IMR-90 (cell line): ENCODE results near the gene FADS6. TPM values are rescaled to one million over a fixed set of nuclear protein-coding genes. Genes with fewer than 3 reads are reported as not detected.

Experiments used
- ATAC-seq: fragments of 200-7000 bp; cut with Tn5 transposase; 2 replicates; pipeline ENCODE4 v1.9.1; 2020; ENCODE audit warnings: low read depth, mild to moderate bottlenecking, moderate library complexity
- BruUV-seq: library from RNA; stranded (reverse); fragments of 400-500 nt; replicated peaks from 2 replicates; lab custom pipeline; 2021; lab: Mats Ljungman, UMichigan
- CTCF ChIA-PET: fragments of 300-600 bp; formaldehyde crosslinking; extraction: SDS; loops from one replicate; lab custom pipeline; 2021; ENCODE audit warnings: antibody characterized with exemption; lab: Yijun Ruan, JAX
- POLR2A ChIA-PET: fragments of 300-600 bp; sonication (Branson Sonifier 250); formaldehyde crosslinking; loops from one replicate; lab custom pipeline; 2022; ENCODE audit warnings: antibody characterized with exemption; ENCODE audit not compliant: unreplicated experiment; lab: Charles Lee
- DNase-seq: peaks from one replicate; pipeline ENCODE4 v3.0.0; 2013
- H2AFZ ChIP-seq: replicated peaks from 2 replicates; pipeline ENCODE3; 2013; ENCODE audit warnings: low read length, mild to moderate bottlenecking; ENCODE audit not compliant: poor library complexity
- H2AK5ac ChIP-seq: 2 replicates; pipeline ENCODE4 v1.6.1; 2013; ENCODE audit warnings: low read depth, low read length, inconsistent platforms
- H2AK9ac ChIP-seq: replicated peaks from 2 replicates; pipeline ENCODE3; 2013; ENCODE audit warnings: mild to moderate bottlenecking, low read depth, low read length, moderate library complexity; ENCODE audit not compliant: poor library complexity
- H2BK120ac ChIP-seq: 2 replicates; pipeline ENCODE4 v1.6.1; 2013; ENCODE audit warnings: low read depth, low read length, inconsistent platforms
- H2BK15ac ChIP-seq: 3 replicates; pipeline ENCODE4 v1.6.1; 2013; ENCODE audit warnings: low read depth, low read length, inconsistent platforms
- H2BK20ac ChIP-seq: 2 replicates; pipeline ENCODE4 v1.6.1; 2013; ENCODE audit warnings: low read depth, mild to moderate bottlenecking, inconsistent platforms, low read length, moderate library complexity
- H2BK5ac ChIP-seq: 2 replicates; pipeline ENCODE4 v1.6.1; 2013; ENCODE audit warnings: mild to moderate bottlenecking, low read depth, low read length, inconsistent platforms; ENCODE audit not compliant: poor library complexity, severe bottlenecking
- H3K14ac ChIP-seq: replicated peaks from 2 replicates; pipeline ENCODE4 v1.6.1; 2013; ENCODE audit warnings: low read depth, low read length, inconsistent platforms
- H3K18ac ChIP-seq: 2 replicates; pipeline ENCODE4 v1.6.1; 2013; ENCODE audit warnings: low read depth, low read length, control low read depth
- H3K23ac ChIP-seq: 2 replicates; pipeline ENCODE4 v1.6.1; 2013; ENCODE audit warnings: low read depth, low read length, inconsistent platforms
- H3K27ac ChIP-seq: 2 replicates; pipeline ENCODE4 v1.5.1; 2013; ENCODE audit warnings: mild to moderate bottlenecking, control low read depth, low read length; ENCODE audit not compliant: insufficient read depth
- H3K27me3 ChIP-seq: 2 replicates; pipeline ENCODE4 v1.6.1; 2013; ENCODE audit warnings: low read length; ENCODE audit not compliant: control insufficient read depth, insufficient read depth
- H3K36me3 ChIP-seq: 2 replicates; pipeline ENCODE4 v1.6.1; 2013; ENCODE audit warnings: low read length, mixed read lengths; ENCODE audit not compliant: control insufficient read depth, insufficient read depth
- H3K4ac ChIP-seq: 2 replicates; pipeline ENCODE4 v1.6.1; 2013; ENCODE audit warnings: low read depth, low read length, inconsistent platforms
- H3K4me1 ChIP-seq: 2 replicates; pipeline ENCODE4 v1.6.1; 2013; ENCODE audit warnings: low read length, mixed read lengths; ENCODE audit not compliant: control insufficient read depth, insufficient read depth
- H3K4me2 ChIP-seq: 2 replicates; pipeline ENCODE4 v1.6.1; 2013; ENCODE audit warnings: low read depth, mild to moderate bottlenecking, control low read depth, low read length, moderate library complexity
- H3K4me3 ChIP-seq: 2 replicates; pipeline ENCODE4 v1.5.1; 2013; ENCODE audit warnings: low read depth, mild to moderate bottlenecking, control low read depth, low read length, moderate library complexity; ENCODE audit not compliant: insufficient read depth
- H3K56ac ChIP-seq: 2 replicates; pipeline ENCODE4 v1.6.1; 2013; ENCODE audit warnings: low read length, inconsistent platforms; ENCODE audit not compliant: insufficient read depth; ENCODE audit errors: extremely low read depth
- H3K79me1 ChIP-seq, 2 experiments: 2 replicates each; pipeline ENCODE4 v1.6.1; 2013; ENCODE audit warnings: low read length in 2 of 2, inconsistent platforms in 1 of 2, low read depth in 1 of 2
- H3K9ac ChIP-seq: 2 replicates; pipeline ENCODE4 v1.6.1; 2013; ENCODE audit warnings: low read depth, low read length, control low read depth
- H3K9me1 ChIP-seq: 2 replicates; pipeline ENCODE4 v1.6.1; 2013; ENCODE audit warnings: low read length, inconsistent platforms; ENCODE audit not compliant: insufficient read depth
- H3K9me3 ChIP-seq: 2 replicates; pipeline ENCODE4 v1.6.1; 2013; ENCODE audit warnings: low read length; ENCODE audit not compliant: control insufficient read depth, insufficient read depth
- H4K20me1 ChIP-seq: 2 replicates; pipeline ENCODE4 v1.6.1; 2013; ENCODE audit warnings: low read length, inconsistent platforms; ENCODE audit not compliant: insufficient read depth
- H4K5ac ChIP-seq: 2 replicates; pipeline ENCODE4 v1.6.1; 2013; ENCODE audit warnings: mild to moderate bottlenecking, low read depth, low read length, control low read depth
- H4K8ac ChIP-seq, 2 experiments: 2 replicates each; pipeline ENCODE4 v1.6.1; 2013; ENCODE audit warnings: low read depth in 2 of 2, low read length in 2 of 2, control low read depth in 1 of 2, inconsistent platforms in 1 of 2
- H4K91ac ChIP-seq: 2 replicates; pipeline ENCODE4 v1.6.1; 2013; ENCODE audit warnings: low read depth, low read length, inconsistent platforms; ENCODE audit not compliant: insufficient read depth
- BHLHE40 ChIP-seq: fragments of 150-350 bp; IDR thresholded peaks from 2 replicates; pipeline ENCODE4 v1.6.1; 2016; ENCODE audit warnings: mild to moderate bottlenecking, low read depth, low read length
- CEBPB ChIP-seq: IDR thresholded peaks from 2 replicates; pipeline ENCODE4 v1.6.1; 2012; ENCODE audit warnings: low read depth, low read length, improper control_type of control experiment
- CHD1 ChIP-seq: IDR thresholded peaks from 2 replicates; pipeline ENCODE4 v1.6.1; 2012; ENCODE audit warnings: low read depth, low read length, improper control_type of control experiment
- CTCF ChIP-seq: conservative IDR thresholded peaks from 2 replicates; pipeline ENCODE4 v1.5.1; 2012; ENCODE audit warnings: mild to moderate bottlenecking, low read depth, low read length, improper control_type of control experiment
- FOS ChIP-seq: fragments of 150-350 bp; IDR thresholded peaks from 2 replicates; pipeline ENCODE4 v1.6.1; 2016; ENCODE audit warnings: low read depth, low read length
- MAFK ChIP-seq: IDR thresholded peaks from 2 replicates; pipeline ENCODE4 v1.6.1; 2012; ENCODE audit warnings: low read depth, low read length, improper control_type of control experiment
- MAZ ChIP-seq: IDR thresholded peaks from 2 replicates; pipeline ENCODE4 v1.6.1; 2012; ENCODE audit warnings: low read depth, mild to moderate bottlenecking, low read length, improper control_type of control experiment, moderate library complexity, borderline replicate concordance
- MXI1 ChIP-seq: IDR thresholded peaks from 2 replicates; pipeline ENCODE4 v1.6.1; 2012; ENCODE audit warnings: low read depth, mild to moderate bottlenecking, low read length, moderate library complexity, borderline replicate concordance
- NFE2L2 ChIP-seq: fragments of 150-350 bp; IDR thresholded peaks from 2 replicates; pipeline ENCODE4 v1.6.1; 2016; ENCODE audit warnings: low read depth, mild to moderate bottlenecking, low read length
- POLR2A ChIP-seq: IDR thresholded peaks from 2 replicates; pipeline ENCODE4 v1.6.1; 2012; ENCODE audit warnings: mild to moderate bottlenecking, low read depth, low read length
- RAD21 ChIP-seq: IDR thresholded peaks from 2 replicates; pipeline ENCODE4 v1.6.1; 2012; ENCODE audit warnings: low read length, improper control_type of control experiment
- RCOR1 ChIP-seq: IDR thresholded peaks from 2 replicates; pipeline ENCODE4 v1.6.1; 2012; ENCODE audit warnings: mild to moderate bottlenecking, low read length, improper control_type of control experiment; ENCODE audit not compliant: insufficient replicate concordance
- RFX5 ChIP-seq: IDR thresholded peaks from 2 replicates; pipeline ENCODE4 v1.8.0; 2012; ENCODE audit warnings: low read depth, mild to moderate bottlenecking, low read length, moderate library complexity
- SMC3 ChIP-seq: fragments of 150-350 bp; IDR thresholded peaks from 2 replicates; pipeline ENCODE4 v1.6.1; 2016; ENCODE audit warnings: low read depth, mild to moderate bottlenecking, antibody characterized with exemption, low read length, moderate library complexity
- WGBS, 2 experiments: methylation state at CpG; one replicate each; pipeline versions ENCODE4 v1.1.5 to v1.1.7; 2013; ENCODE audit warnings: missing lambda C conversion rate in 2 of 2; ENCODE audit not compliant: insufficient read length in 1 of 2; ENCODE audit errors: extremely low coverage in 2 of 2; 5-methylcytosine and 5-hydroxymethylcytosine counted together
- dilution Hi-C: fragments of 300-500 bp; cut with HindIII; formaldehyde crosslinking; loops from one replicate; pipeline ENCODE4 v1.14.3; 2018; ENCODE audit warnings: low sequenced_read_pairs; ENCODE audit not compliant: unreplicated experiment
- in situ Hi-C: fragments of 300-500 bp; cut with MboI; formaldehyde crosslinking; loops from 3 replicates; pipeline ENCODE4 v1.14.3; 2019; ENCODE audit warnings: low sequenced_read_pairs, inconsistent platforms, mixed read lengths
- intact Hi-C: fragments of 100-400 bp; cut with micrococcal nuclease; formaldehyde crosslinking; loops from 2 replicates; pipeline ENCODE4 v1.10.0; 2022
- polyA plus RNA-seq, 3 experiments: library from polyadenylated mRNA; depleted of rRNA; stranded (reverse); fragments of >200 nt; gene quantifications; 2 replicates each; pipeline ENCODE4 v1.2.3, GENCODE V29; 2012; ENCODE audit warnings: low replicate concordance in 1 of 3
- total RNA-seq: library from RNA; depleted of rRNA; stranded (reverse); fragments of >200 nt; gene quantifications from 2 replicates; pipeline ENCODE4 v1.2.3, GENCODE V29; 2012
- TF ChIP-seq, protein P1 (sequence below): fragments of 150-350 bp; IDR thresholded peaks from 2 replicates; pipeline ENCODE4 v1.6.1; 2017; ENCODE audit warnings: mild to moderate bottlenecking, antibody characterized with exemption, low read length, low read depth
- TF ChIP-seq, protein P2 (sequence below): fragments of 150-350 bp; IDR thresholded peaks from 2 replicates; pipeline ENCODE4 v1.6.1; 2016; ENCODE audit warnings: low read depth, mild to moderate bottlenecking, low read length, moderate library complexity, borderline replicate concordance

Gene FADS6
- total and polyA plus RNA-seq, 2 of the 4 experiments (the other 2 are of a cell fraction) = not detected

DNA sequence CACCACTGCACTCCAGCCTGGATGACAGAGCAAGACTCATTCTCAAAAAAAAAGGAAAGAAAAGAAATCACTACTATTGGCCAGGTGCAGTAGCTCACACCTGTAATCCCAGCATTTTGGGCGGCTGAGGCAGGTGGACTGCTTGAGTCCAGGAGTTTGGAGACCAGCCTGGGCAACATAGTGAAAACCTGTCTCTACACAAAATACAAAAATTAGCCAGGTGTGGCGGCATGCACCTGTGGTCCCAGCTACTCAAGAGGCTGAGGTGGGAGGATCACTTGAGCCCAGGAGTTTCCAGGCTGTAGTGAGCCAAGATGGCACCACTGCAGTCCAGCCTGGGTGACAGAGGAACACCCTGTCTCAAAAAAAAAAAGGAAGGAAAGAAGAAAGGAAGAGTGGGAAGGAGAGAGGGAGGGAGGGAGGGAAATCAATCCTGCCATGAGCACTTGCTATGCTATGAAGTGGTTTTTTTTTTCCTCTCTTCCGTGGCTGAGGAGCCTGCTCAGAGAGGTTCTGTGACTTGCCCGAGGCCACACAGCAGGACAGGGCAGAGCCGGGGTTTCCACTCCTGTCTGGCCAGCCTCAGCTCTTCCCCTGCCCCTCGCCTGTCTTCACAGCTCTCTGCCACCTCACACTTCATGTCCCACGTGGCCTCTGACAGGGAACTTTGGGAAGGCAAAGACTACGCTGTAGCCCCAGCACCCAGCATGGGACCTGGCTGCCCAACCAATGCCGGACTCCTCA is 44.6 kb downstream of the FADS6 start:
- Histone ChIP-seq H3K56ac (no peak overlapping the region), H3K4me2 (no peak overlapping the region), H3K27ac (no peak overlapping the region), H3K18ac (no peak overlapping the region), H4K20me1 (no peaks in the 10 kb centered on the region), H3K27me3 (peaks cover 30% of the 10 kb centered on the region), H3K14ac (no peak overlapping the region), H3K4me1 (no peaks in the 10 kb centered on the region), H2AK9ac (no peak overlapping the region), H2BK5ac (no peak overlapping the region), H2BK20ac (no peak overlapping the region), H3K9ac (no peak overlapping the region), H3K9me1 (no peaks in the 10 kb centered on the region), H3K23ac (no peak overlapping the region), H2AFZ (no peak overlapping the region), H3K4ac (no peak overlapping the region), H2AK5ac (no peak overlapping the region), H3K36me3 (no peaks in the 10 kb centered on the region), H2BK15ac (no peak overlapping the region), H4K91ac (no peak overlapping the region), H3K79me1 (no peaks in the 10 kb centered on the region), H3K4me3 (no peak overlapping the region), H4K5ac (no peak overlapping the region), H3K9me3 (peaks cover 2% of the 10 kb centered on the region; the same call in 1 of the 2 replicates), H4K8ac (no peak overlapping the region), H2BK120ac (no peak overlapping the region)
- BruUV-seq = no TSS peak
- TF ChIP-seq RCOR1 = no peak
- no peak for TF ChIP-seq RFX5
- TF ChIP-seq, protein P1, sequence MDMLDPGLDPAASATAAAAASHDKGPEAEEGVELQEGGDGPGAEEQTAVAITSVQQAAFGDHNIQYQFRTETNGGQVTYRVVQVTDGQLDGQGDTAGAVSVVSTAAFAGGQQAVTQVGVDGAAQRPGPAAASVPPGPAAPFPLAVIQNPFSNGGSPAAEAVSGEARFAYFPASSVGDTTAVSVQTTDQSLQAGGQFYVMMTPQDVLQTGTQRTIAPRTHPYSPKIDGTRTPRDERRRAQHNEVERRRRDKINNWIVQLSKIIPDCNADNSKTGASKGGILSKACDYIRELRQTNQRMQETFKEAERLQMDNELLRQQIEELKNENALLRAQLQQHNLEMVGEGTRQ = no peak
- TF ChIP-seq NFE2L2 = no peak
- no peak for TF ChIP-seq SMC3
- no peak for TF ChIP-seq FOS
- no peak for TF ChIP-seq BHLHE40
- TF ChIP-seq CEBPB = no peak
- no peak for TF ChIP-seq RAD21
- no peak for TF ChIP-seq POLR2A
- TF ChIP-seq, protein P2, sequence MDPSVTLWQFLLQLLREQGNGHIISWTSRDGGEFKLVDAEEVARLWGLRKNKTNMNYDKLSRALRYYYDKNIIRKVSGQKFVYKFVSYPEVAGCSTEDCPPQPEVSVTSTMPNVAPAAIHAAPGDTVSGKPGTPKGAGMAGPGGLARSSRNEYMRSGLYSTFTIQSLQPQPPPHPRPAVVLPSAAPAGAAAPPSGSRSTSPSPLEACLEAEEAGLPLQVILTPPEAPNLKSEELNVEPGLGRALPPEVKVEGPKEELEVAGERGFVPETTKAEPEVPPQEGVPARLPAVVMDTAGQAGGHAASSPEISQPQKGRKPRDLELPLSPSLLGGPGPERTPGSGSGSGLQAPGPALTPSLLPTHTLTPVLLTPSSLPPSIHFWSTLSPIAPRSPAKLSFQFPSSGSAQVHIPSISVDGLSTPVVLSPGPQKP = no peak
- no peak for TF ChIP-seq MXI1
- TF ChIP-seq CTCF = no peak
- no peak for TF ChIP-seq CHD1
- TF ChIP-seq MAFK = no peak
- TF ChIP-seq MAZ = no peak
- intact Hi-C loops = no loop called here
- dilution Hi-C loops = no loop called here
- in situ Hi-C loops = no loop called here
- POLR2A ChIA-PET = no interaction called here
- no peak for DNase-seq
- CTCF ChIA-PET = no interaction called here
- no peak for ATAC-seq
- no CpG with 5 or more reads among the region's 9 CpGs for WGBS, 2 experiments
